ENCODE data around the gene SLC6A9.
A peak's percentile ranks its signal among the peaks of the same experiment; 100 is the strongest.

Gene SLC6A9

GRCh38 chr1:44047131-44047530 is 15.9 kb upstream of the SLC6A9 start:
- DNase-seq, result no peak

- DNase-seq, result no peak
Measured at GRCh38 chr1:44045064-44045463, 13.8 kb upstream of the SLC6A9 start.

GRCh38 chr1:44044071-44044801 is 13.0 kb upstream of the SLC6A9 start:
- DNase-seq, result no peak

GRCh38 chr1:44043176-44044070 is 12.2 kb upstream of the SLC6A9 start:
- no peak for DNase-seq

- DNase-seq, result no peak
Measured at GRCh38 chr1:44040846-44041245, 9.6 kb upstream of the SLC6A9 start.

- peak; percentile 66 for DNase-seq
Measured at GRCh38 chr1:44040418-44040817, 9.2 kb upstream of the SLC6A9 start.

GRCh38 chr1:44038876-44039657 is 7.8 kb upstream of the SLC6A9 start:
- no peak for DNase-seq

GRCh38 chr1:44037154-44037553 is 5.9 kb upstream of the SLC6A9 start:
- DNase-seq, result peak; percentile 89

- peak; percentile 92 for DNase-seq
Measured at GRCh38 chr1:44036409-44037139, 5.3 kb upstream of the SLC6A9 start.

- DNase-seq, result peak; percentile 98
Measured at GRCh38 chr1:44035726-44036408, 4.6 kb upstream of the SLC6A9 start.

- DNase-seq, result no peak
Measured at GRCh38 chr1:44034976-44035716, 3.9 kb upstream of the SLC6A9 start.

- DNase-seq, result no peak
Measured at GRCh38 chr1:44034423-44034822, 3.2 kb upstream of the SLC6A9 start.

GRCh38 chr1:44033756-44034155 is 2.5 kb upstream of the SLC6A9 start:
- DNase-seq, result no peak

GRCh38 chr1:44033041-44033575 is 1.8 kb upstream of the SLC6A9 start:
- no peak for DNase-seq

- DNase-seq, result no peak
Measured at GRCh38 chr1:44032170-44032790, 1.0 kb upstream of the SLC6A9 start.

- peak; percentile 87 for DNase-seq
Measured at GRCh38 chr1:44030605-44031251, 534 bp downstream of the SLC6A9 start.

- DNase-seq, result peak; percentile 98
Measured at GRCh38 chr1:44029911-44030604, 1.2 kb downstream of the SLC6A9 start.

- no peak for DNase-seq
Measured at GRCh38 chr1:44029260-44029910, 1.9 kb downstream of the SLC6A9 start.

- no peak for DNase-seq
Measured at GRCh38 chr1:44027320-44027719, 3.9 kb downstream of the SLC6A9 start.

All from hematopoietic multipotent progenitor cell treated with erythropoietin and hydrocortisone succinate and interleukin-3 and kit ligand, for 4 days (in vitro differentiated cells).